ENCODE data around the gene XIAP. TPM values are rescaled to one million over a fixed set of nuclear protein-coding genes. Genes with fewer than 3 reads are reported as not detected.
"Not testable (repeated sequence)": the region's sequence is repeated elsewhere in the genome, so short reads cannot be mapped to it uniquely, and the experiment has no call there.

The XIAP gene
- total RNA-seq, 2 donors from 2014 or later, result 30.0 to 56.4 TPM

DNA sequence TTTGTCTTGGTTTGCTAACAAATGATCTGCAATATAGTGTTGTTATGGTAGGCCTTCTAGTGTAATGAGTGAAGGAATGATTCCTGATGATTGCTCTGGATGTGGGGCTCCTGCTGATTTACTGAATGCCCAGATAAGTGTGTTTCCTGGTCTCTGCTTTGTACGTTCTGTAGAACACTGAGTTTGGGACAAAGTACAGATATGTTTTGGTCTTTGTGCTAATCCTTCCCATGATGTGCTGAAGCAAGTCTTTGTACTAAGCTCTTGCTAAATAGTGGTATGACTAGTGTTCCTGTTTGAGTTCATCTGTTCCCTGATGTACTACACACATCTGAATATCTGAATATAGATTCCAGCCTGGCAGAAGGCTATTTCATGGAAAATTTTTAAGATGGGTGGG, 36.9 kb upstream of the XIAP start:
- H3K36me3 ChIP-seq, result no peaks in the 10 kb centered on the region
- intact Hi-C loops (cut with DNase I), result no loop called here
- 85% methylated on average over 1 of the region's 1 CpG for WGBS
- H3K9me3 ChIP-seq, result no peaks in the 10 kb centered on the region
- H3K4me1 ChIP-seq (replicated peaks), result no peaks in the 10 kb centered on the region
- DNase-seq (ENCODE audit: low spot score), result no peak
- H3K4me3 ChIP-seq, result no peak overlapping the region
- no peak overlapping the region for H3K27ac ChIP-seq
- TF ChIP-seq CTCF (IDR thresholded peaks at IDR 0.05), result no peak
- TF ChIP-seq POLR2AphosphoS5 (IDR thresholded peaks at IDR 0.05), result no peak
- TF ChIP-seq POLR2A (IDR thresholded peaks at IDR 0.05), result no peak
- H3K27me3 ChIP-seq (replicated peaks; ENCODE audit: insufficient read depth), result no peaks in the 10 kb centered on the region

DNA sequence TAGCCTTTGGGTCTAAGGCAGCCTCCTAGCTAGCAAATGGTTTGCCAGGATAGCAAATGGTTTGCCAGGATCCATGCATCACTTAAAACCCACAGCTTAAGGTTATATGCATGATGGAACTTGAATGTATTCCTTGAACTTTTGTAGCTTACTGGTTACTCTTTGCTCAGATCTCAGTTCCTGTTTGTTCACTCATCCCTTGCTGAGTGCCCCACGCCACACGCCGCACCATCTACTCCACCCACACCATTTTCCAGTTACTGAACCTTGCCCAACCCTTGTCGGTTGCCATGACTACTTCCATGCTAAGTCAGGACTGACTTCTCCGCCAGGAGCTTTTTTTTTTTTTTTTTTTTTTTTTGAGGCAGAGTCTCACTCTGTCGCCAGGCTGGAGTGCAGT, 29.5 kb upstream of the XIAP start:
- Histone ChIP-seq H3K4me3 (no peak overlapping the region), H3K36me3 (no peaks in the 10 kb centered on the region), H3K4me1 (replicated peaks) (no peaks in the 10 kb centered on the region), H3K9me3 (no peaks in the 10 kb centered on the region), H3K27ac (no peak overlapping the region), H3K27me3 (replicated peaks; ENCODE audit: insufficient read depth) (no peaks in the 10 kb centered on the region)
- intact Hi-C loops (cut with DNase I), result no loop called here
- TF ChIP-seq POLR2AphosphoS5 (IDR thresholded peaks at IDR 0.05) (no peak), POLR2A (IDR thresholded peaks at IDR 0.05) (no peak), CTCF (IDR thresholded peaks at IDR 0.05) (no peak)
- DNase-seq (ENCODE audit: low spot score), result no peak
- 33% methylated on average over 6 of the region's 6 CpGs for WGBS

GRCh38 chrX:123833387-123833786, 26.5 kb upstream of the XIAP start:
- H3K36me3 ChIP-seq, result no peaks in the 10 kb centered on the region
- intact Hi-C loops (cut with DNase I), result no loop called here
- 40% methylated on average over 7 of the region's 7 CpGs for WGBS
- no peaks in the 10 kb centered on the region for H3K27me3 ChIP-seq (replicated peaks; ENCODE audit: insufficient read depth)
- no peak overlapping the region for H3K27ac ChIP-seq
- H3K4me3 ChIP-seq, result no peak overlapping the region
- no peaks in the 10 kb centered on the region for H3K4me1 ChIP-seq (replicated peaks)
- TF ChIP-seq POLR2AphosphoS5 (IDR thresholded peaks at IDR 0.05) (peak; percentile 21), POLR2A (IDR thresholded peaks at IDR 0.05) (no peak), CTCF (IDR thresholded peaks at IDR 0.05) (peak in 3 of 4 experiments; percentile 59 to 71 (median 69))
- DNase-seq (ENCODE audit: low spot score), result peak; percentile 45
- H3K9me3 ChIP-seq, result no peaks in the 10 kb centered on the region

- H3K9me3 ChIP-seq, result no peaks in the 10 kb centered on the region
- TF ChIP-seq CTCF (IDR thresholded peaks at IDR 0.05), result no peak
- no peak for TF ChIP-seq POLR2AphosphoS5 (IDR thresholded peaks at IDR 0.05)
- no peak for TF ChIP-seq POLR2A (IDR thresholded peaks at IDR 0.05)
- WGBS, result 73% methylated on average over 1 of the region's 1 CpG
- H3K27me3 ChIP-seq (replicated peaks; ENCODE audit: insufficient read depth), result no peaks in the 10 kb centered on the region
- H3K4me3 ChIP-seq, result no peak overlapping the region
- H3K27ac ChIP-seq, result no peak overlapping the region
- no peak for DNase-seq (ENCODE audit: low spot score)
- H3K4me1 ChIP-seq (replicated peaks), result no peaks in the 10 kb centered on the region
- intact Hi-C loops (cut with DNase I), result no loop called here
- no peaks in the 10 kb centered on the region for H3K36me3 ChIP-seq
Measured at GRCh38 chrX:123834116-123834515, 25.7 kb upstream of the XIAP start.

DNA sequence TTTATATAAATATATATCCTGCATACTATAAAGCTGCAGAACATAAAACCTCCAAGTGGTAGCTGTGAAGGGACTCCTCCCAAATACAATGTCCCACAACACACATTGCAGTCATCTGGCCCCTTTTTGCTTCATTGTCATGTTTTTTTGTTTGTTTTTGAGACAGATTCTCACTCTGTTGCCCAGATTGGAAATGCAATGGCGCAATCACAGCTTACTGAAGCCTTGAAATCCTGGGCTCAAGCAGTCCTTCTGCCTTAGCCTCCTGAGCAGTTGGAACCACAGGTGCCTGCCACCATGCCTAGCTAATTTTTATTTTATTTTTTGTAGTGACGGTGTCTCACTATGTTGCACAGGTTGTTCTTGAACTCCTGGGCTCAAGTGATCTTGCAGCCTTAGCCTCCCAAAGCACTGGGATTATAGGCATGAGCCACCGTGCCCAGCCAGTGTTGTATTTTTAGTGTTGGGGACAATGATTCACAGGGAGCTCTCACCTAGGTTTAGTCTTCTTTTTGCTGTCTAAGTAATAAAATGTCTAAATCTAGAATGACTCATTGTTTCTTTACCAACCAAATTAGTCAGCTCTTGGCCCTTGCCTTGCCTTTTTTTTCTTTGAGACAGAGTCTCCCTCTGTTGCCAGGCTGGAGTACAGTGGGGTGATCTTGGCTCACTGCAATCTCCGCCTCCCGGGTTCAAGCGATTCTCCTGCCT, 24.0 kb upstream of the XIAP start:
- 60% methylated on average over 6 of the region's 6 CpGs for WGBS
- DNase-seq (ENCODE audit: low spot score), result no peak
- Histone ChIP-seq H3K27ac (no peak overlapping the region), H3K9me3 (no peaks in the 10 kb centered on the region), H3K4me3 (no peak overlapping the region), H3K27me3 (replicated peaks; ENCODE audit: insufficient read depth) (no peaks in the 10 kb centered on the region), H3K36me3 (no peaks in the 10 kb centered on the region), H3K4me1 (replicated peaks) (no peaks in the 10 kb centered on the region)
- intact Hi-C loops (cut with DNase I), result no loop called here
- TF ChIP-seq CTCF (IDR thresholded peaks at IDR 0.05), result no peak
- no peak for TF ChIP-seq POLR2A (IDR thresholded peaks at IDR 0.05)
- no peak for TF ChIP-seq POLR2AphosphoS5 (IDR thresholded peaks at IDR 0.05)

DNA sequence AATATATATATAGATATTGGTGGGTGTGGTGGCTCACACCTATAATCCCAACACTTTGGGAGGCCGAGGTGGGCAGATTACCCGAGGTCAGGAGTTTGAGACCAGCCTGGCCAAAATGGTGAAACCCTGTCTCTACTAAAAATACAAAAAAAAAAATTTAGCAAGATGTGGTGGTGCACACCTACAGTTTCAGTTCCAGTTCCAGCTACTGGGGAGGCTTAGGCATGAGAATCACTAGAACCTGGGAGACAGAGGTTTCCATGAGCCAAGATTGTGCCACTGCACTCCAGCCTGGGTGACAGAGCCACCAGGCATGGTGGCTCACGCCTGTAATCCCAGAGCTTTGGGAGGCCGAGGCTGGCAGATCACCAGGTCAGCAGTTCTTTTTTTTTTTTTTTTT, 14.7 kb upstream of the XIAP start:
- H3K36me3 ChIP-seq; DNase-seq (ENCODE audit: low spot score); H3K4me3 ChIP-seq; H3K27ac ChIP-seq; H3K9me3 ChIP-seq; H3K27me3 ChIP-seq (replicated peaks; ENCODE audit: insufficient read depth); H3K4me1 ChIP-seq (replicated peaks); intact Hi-C loops (cut with DNase I): not testable (repeated sequence)
- WGBS, result 91% methylated on average over 4 of the region's 4 CpGs

Data from prostate gland (tissue), 2 donors.